ENCODE measurements around the gene MED26. TPM values are rescaled to one million over a fixed set of nuclear protein-coding genes. Genes with fewer than 3 reads are reported as not detected.

The MED26 gene
- total RNA-seq, 2 donors from 2014 or later = 10.8 to 11.8 TPM

DNA sequence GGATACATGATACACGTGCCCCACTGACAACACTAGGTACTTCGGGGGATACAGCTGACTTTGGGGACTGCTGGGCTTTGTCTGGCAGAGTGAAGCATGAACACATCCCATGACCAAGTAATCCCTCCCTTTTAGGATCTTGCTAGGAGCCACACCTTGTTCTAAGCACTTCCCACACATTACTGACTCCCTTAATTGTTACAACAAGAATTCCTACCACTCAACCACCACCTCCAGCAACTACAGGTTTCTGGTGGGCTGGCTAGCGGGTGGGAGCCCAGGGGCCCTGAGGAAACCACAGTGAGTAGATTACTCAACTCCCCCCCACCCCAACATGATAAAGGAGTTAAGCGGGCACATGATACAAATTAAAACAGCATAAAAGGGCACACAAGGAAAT, 48.6 kb downstream of the MED26 start:
- H3K27ac ChIP-seq (ENCODE audit: low read depth, low read length) = no peak overlapping the region
- WGBS, 2 experiments (ENCODE audit: insufficient coverage in 1 of 2, insufficient read length in 1 of 2) = 92% methylated on average over 3 to 4 of the region's 4 CpGs

DNA sequence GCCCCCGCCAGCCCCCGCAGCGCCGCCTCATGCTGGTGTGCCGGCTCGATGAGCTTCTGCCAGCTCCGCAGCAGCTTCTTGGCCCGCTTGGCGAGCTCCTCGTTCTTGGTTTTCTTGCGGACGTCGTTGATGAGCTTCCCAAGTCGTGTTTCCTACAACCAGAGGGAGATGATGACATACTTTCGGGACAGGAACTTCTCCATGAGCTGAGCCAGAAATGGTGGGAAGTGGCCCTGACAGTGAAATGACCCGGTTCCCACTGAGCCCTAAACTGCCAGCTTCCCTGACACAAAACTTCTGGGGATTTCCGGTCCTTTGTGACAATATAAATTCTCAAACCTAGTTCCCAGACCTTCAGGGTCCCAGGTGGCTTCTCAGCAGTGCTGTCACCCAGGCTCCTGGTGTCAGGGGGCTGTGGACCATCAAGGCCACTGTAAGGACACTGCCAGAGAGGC, 50.4 kb downstream of the MED26 start:
- H3K4me3 ChIP-seq (ENCODE audit: low read length) = no peak overlapping the region
- peaks cover 22% of the 10 kb centered on the region for H3K36me3 Mint-ChIP-seq (ENCODE audit: low read depth)
- no peak for DNase-seq
- TF ChIP-seq, protein P1, sequence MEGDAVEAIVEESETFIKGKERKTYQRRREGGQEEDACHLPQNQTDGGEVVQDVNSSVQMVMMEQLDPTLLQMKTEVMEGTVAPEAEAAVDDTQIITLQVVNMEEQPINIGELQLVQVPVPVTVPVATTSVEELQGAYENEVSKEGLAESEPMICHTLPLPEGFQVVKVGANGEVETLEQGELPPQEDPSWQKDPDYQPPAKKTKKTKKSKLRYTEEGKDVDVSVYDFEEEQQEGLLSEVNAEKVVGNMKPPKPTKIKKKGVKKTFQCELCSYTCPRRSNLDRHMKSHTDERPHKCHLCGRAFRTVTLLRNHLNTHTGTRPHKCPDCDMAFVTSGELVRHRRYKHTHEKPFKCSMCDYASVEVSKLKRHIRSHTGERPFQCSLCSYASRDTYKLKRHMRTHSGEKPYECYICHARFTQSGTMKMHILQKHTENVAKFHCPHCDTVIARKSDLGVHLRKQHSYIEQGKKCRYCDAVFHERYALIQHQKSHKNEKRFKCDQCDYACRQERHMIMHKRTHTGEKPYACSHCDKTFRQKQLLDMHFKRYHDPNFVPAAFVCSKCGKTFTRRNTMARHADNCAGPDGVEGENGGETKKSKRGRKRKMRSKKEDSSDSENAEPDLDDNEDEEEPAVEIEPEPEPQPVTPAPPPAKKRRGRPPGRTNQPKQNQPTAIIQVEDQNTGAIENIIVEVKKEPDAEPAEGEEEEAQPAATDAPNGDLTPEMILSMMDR (conservative IDR thresholded peaks at IDR 0.05) = no peak
- no peak overlapping the region for H3K9ac ChIP-seq (ENCODE audit: extremely low read depth, low read length, poor library complexity, severe bottlenecking)
- no peaks in the 10 kb centered on the region for H3K27me3 ChIP-seq (ENCODE audit: control insufficient read depth, insufficient read depth, low read length, poor library complexity, severe bottlenecking)
- H3K4me1 ChIP-seq (ENCODE audit: control insufficient read depth, insufficient read depth, low read length) = no peaks in the 10 kb centered on the region
- no peaks in the 10 kb centered on the region for H3K9me3 ChIP-seq (ENCODE audit: control insufficient read depth, low read length)
- no peak overlapping the region for H3K27ac ChIP-seq (ENCODE audit: low read depth, low read length)
- 92 to 96% methylated on average over 9 to 17 of the region's 17 CpGs for WGBS, 2 experiments (ENCODE audit: insufficient coverage in 1 of 2, insufficient read length in 1 of 2)
- H3K27me3 Mint-ChIP-seq (ENCODE audit: insufficient read depth) = no peaks in the 10 kb centered on the region
- peaks cover 13% of the 10 kb centered on the region for H3K4me1 Mint-ChIP-seq
- H3K4me3 Mint-ChIP-seq = no peak overlapping the region
- no peaks in the 10 kb centered on the region for H3K9me3 Mint-ChIP-seq
- no peak overlapping the region for H3K27ac Mint-ChIP-seq
- H3K36me3 ChIP-seq (ENCODE audit: control insufficient read depth, insufficient read depth, low read length) = peaks cover 31% of the 10 kb centered on the region

More for the DNA sequence above, 48.6 kb downstream of the MED26 start:
- Mint-ChIP-seq H3K27me3 (ENCODE audit: insufficient read depth) (no peaks in the 10 kb centered on the region), H3K36me3 (ENCODE audit: low read depth) (peaks cover 22% of the 10 kb centered on the region), H3K27ac (peak overlapping the region; percentile 76), H3K4me1 (peaks cover 2% of the 10 kb centered on the region), H3K9me3 (no peaks in the 10 kb centered on the region), H3K4me3 (no peak overlapping the region)
- Histone ChIP-seq H3K9me3 (ENCODE audit: control insufficient read depth, low read length) (no peaks in the 10 kb centered on the region), H3K9ac (ENCODE audit: extremely low read depth, low read length, poor library complexity, severe bottlenecking) (no peak overlapping the region), H3K27me3 (ENCODE audit: control insufficient read depth, insufficient read depth, low read length, poor library complexity, severe bottlenecking) (no peaks in the 10 kb centered on the region), H3K36me3 (ENCODE audit: control insufficient read depth, insufficient read depth, low read length) (peaks cover 24% of the 10 kb centered on the region), H3K4me1 (ENCODE audit: control insufficient read depth, insufficient read depth, low read length) (peaks cover 2% of the 10 kb centered on the region), H3K4me3 (ENCODE audit: low read length) (no peak overlapping the region)
- TF ChIP-seq, protein P1 (conservative IDR thresholded peaks at IDR 0.05) = no peak
- no peak for DNase-seq

DNA sequence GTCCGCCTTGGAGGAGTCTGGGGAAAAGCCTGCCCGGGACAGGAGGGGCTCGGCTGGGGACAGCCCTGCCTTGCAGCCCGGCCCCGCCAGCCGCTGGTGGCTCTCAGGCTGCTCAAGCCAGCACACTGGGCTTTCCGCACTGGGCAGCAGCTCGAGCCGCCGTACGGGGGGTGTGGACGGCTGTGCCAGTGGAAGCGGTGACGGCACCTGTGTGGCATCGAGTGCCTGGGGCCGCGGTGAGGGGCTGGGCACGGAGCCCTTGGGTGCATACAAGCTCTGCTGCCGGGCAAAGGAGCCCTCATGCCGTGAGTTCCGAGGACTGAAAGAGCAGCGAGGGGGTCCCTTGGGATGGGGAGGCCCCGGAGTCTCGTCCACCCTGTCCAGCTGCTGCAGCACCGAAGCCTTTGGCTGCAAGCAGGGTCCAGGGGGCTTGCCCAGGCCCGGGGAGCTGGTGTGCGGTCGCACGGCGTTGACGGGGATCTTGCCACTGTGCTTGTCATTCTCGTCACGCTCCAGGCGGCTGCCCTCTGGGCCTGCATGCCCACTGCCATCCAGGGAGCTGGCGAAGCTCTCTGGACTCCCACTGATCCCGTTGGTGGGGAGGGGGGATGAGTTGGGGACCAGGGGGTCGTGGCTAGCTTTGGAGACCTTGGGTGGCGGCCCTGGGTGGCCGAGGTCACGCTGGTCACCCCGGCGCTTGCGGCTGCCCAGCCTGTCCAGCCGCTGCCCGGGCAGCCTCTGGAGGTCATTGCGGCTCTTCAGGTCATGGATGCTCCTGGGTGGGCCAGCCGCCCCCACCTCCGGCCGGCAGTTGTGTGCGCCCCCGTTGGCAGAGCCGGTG, 51.1 kb downstream of the MED26 start:
- no peak overlapping the region for H3K4me3 ChIP-seq (ENCODE audit: low read length)
- H3K27me3 ChIP-seq (ENCODE audit: control insufficient read depth, insufficient read depth, low read length, poor library complexity, severe bottlenecking) = no peaks in the 10 kb centered on the region
- DNase-seq = no peak
- no peak overlapping the region for H3K4me3 Mint-ChIP-seq
- WGBS, 2 experiments (ENCODE audit: insufficient coverage in 1 of 2, insufficient read length in 1 of 2) = 96% methylated on average over 28 to 52 of the region's 52 CpGs
- peaks cover 13% of the 10 kb centered on the region for H3K4me1 Mint-ChIP-seq
- no peak overlapping the region for H3K27ac Mint-ChIP-seq
- no peak overlapping the region for H3K9ac ChIP-seq (ENCODE audit: extremely low read depth, low read length, poor library complexity, severe bottlenecking)
- peaks cover 31% of the 10 kb centered on the region for H3K36me3 ChIP-seq (ENCODE audit: control insufficient read depth, insufficient read depth, low read length)
- no peaks in the 10 kb centered on the region for H3K27me3 Mint-ChIP-seq (ENCODE audit: insufficient read depth)
- no peak overlapping the region for H3K27ac ChIP-seq (ENCODE audit: low read depth, low read length)
- no peaks in the 10 kb centered on the region for H3K9me3 Mint-ChIP-seq
- H3K4me1 ChIP-seq (ENCODE audit: control insufficient read depth, insufficient read depth, low read length) = no peaks in the 10 kb centered on the region
- no peaks in the 10 kb centered on the region for H3K9me3 ChIP-seq (ENCODE audit: control insufficient read depth, low read length)
- H3K36me3 Mint-ChIP-seq (ENCODE audit: low read depth) = peaks cover 22% of the 10 kb centered on the region
- TF ChIP-seq, protein P1 (conservative IDR thresholded peaks at IDR 0.05) = no peak

Data from endodermal cell (in vitro differentiated cells).